ENCODE measurements around the gene CIDEB. TPM values are rescaled to one million over a fixed set of nuclear protein-coding genes. Genes with fewer than 3 reads are reported as not detected.

The CIDEB gene
- total RNA-seq, 4 donors from 2014 or later: 6.7 to 168 (median 23.6) TPM

DNA sequence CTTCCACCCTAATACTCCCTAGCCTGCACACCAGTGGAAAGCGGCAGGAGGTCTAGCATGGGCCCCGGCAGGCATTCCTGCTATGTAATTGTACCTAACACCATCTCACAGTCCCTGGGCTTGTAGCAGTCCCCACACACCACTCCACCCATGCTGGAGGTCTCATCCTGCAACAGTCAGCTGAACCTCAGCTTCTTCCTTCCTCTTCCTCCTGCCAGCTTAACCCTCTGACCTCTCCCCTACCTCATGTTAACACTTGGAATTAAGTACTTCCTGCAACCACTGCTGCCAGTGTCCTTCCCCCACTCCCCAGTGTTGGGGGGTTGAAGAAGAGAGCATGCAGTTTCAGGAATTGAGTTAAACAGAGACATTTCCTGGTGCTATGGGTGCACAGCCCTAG is 19.5 kb upstream of the CIDEB start:
- Histone ChIP-seq H3K36me3 (no peaks in the 10 kb centered on the region), H3K27ac (no peak overlapping the region), H3K4me3 (no peak overlapping the region), H3K4me1 (peaks cover under 1 to 18% (median 4%) of the 10 kb centered on the region in 4 donors), H3K9me3 (no peaks in the 10 kb centered on the region), H3K27me3 (no peaks in the 10 kb centered on the region)
- DNase-seq: no peak
- in situ Hi-C loops (cut with MboI; ENCODE audit: low pct_ligation_motif_present in 1 of 4, low pct_unique_long_range_greater_than_20kb in 1 of 4, low sequenced_read_pairs in 3 of 4) (loop anchor here in 1 of 4 donors (25.0 kb wide), 1 partner anchor 110 kb away; the partner anchor contains the start of genes CBLN3, KHNYN and SDR39U1), intact Hi-C loops (cut with DNase I; ENCODE audit: low total_unique reads) (no loop called here)
- 40 to 88% methylated on average over 1 to 2 of the region's 2 CpGs for WGBS, 2 donors (ENCODE audit: low coverage in 1 of 2)
- no peak for TF ChIP-seq EP300 (IDR thresholded peaks at IDR 0.05; ENCODE audit: low read depth)
- TF ChIP-seq POLR2AphosphoS5 (IDR thresholded peaks at IDR 0.05): no peak
- TF ChIP-seq, protein P1, sequence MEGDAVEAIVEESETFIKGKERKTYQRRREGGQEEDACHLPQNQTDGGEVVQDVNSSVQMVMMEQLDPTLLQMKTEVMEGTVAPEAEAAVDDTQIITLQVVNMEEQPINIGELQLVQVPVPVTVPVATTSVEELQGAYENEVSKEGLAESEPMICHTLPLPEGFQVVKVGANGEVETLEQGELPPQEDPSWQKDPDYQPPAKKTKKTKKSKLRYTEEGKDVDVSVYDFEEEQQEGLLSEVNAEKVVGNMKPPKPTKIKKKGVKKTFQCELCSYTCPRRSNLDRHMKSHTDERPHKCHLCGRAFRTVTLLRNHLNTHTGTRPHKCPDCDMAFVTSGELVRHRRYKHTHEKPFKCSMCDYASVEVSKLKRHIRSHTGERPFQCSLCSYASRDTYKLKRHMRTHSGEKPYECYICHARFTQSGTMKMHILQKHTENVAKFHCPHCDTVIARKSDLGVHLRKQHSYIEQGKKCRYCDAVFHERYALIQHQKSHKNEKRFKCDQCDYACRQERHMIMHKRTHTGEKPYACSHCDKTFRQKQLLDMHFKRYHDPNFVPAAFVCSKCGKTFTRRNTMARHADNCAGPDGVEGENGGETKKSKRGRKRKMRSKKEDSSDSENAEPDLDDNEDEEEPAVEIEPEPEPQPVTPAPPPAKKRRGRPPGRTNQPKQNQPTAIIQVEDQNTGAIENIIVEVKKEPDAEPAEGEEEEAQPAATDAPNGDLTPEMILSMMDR (IDR thresholded peaks at IDR 0.05): no peak
- TF ChIP-seq POLR2A (IDR thresholded peaks at IDR 0.05): no peak

DNA sequence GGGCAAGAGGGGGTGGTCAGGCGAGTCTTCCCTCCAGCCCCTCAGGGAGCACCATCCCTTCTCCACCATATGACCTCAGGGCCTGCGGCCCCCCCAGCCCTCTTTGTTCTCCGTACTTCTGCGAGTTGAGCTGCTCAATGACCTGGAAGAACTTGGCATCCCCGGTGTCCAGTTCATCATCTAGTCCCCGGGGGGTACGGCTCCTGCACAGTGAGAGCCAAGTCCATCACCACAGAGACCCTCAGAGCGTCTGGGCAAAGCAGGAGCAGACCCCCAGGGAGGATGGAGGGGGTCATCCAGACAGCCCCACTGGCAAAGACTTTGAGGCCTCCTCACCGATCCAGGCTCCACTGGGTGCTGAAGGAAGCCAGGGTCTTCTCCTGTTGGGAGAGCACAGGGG is 18.2 kb upstream of the CIDEB start:
- 83% methylated on average over 9 of the region's 9 CpGs; no CpG with 5 or more reads in 1 of the 2 donors for WGBS, 2 donors (ENCODE audit: low coverage in 1 of 2)
- H3K4me3 ChIP-seq: no peak overlapping the region
- in situ Hi-C loops (cut with MboI; ENCODE audit: low pct_ligation_motif_present in 1 of 4, low pct_unique_long_range_greater_than_20kb in 1 of 4, low sequenced_read_pairs in 3 of 4): loop anchor here in 1 of 4 donors (25.0 kb wide), 1 partner anchor 111 kb away; the partner anchor contains the start of genes CBLN3, KHNYN and SDR39U1
- intact Hi-C loops (cut with DNase I; ENCODE audit: low total_unique reads): no loop called here
- H3K9me3 ChIP-seq: no peaks in the 10 kb centered on the region
- TF ChIP-seq POLR2AphosphoS5 (IDR thresholded peaks at IDR 0.05) (no peak), EP300 (IDR thresholded peaks at IDR 0.05; ENCODE audit: low read depth) (no peak), POLR2A (IDR thresholded peaks at IDR 0.05) (no peak)
- TF ChIP-seq, protein P1 (IDR thresholded peaks at IDR 0.05): no peak
- DNase-seq: no peak
- H3K4me1 ChIP-seq: peaks cover 0 to 13% (median 0%) of the 10 kb centered on the region in 4 donors
- H3K27ac ChIP-seq: no peak overlapping the region
- H3K27me3 ChIP-seq: no peaks in the 10 kb centered on the region
- H3K36me3 ChIP-seq: no peaks in the 10 kb centered on the region

DNA sequence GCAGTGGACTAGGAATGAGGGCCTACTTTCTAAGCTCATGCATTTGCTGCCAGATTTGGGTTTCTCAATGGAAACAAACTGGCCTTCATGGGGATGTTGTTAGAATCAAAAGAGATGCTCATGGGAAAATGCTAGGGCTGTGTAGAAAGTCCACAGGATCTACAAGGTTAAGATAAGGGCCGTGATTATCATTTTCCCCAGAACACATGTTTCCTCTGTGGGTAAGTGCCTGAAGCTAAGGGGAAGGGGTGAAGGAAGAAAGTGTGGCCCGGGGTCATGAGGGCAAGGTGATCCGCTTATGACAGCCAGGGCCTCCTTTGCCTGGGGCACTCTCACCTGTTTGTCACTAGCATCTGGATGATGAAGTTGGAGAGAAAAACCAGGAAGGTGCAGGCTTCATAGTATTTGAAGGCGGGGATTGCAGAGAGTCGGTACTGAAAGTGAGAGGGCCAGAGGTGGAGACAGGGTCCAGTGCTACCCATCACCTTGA is 17.3 kb upstream of the CIDEB start:
- intact Hi-C loops (cut with DNase I; ENCODE audit: low total_unique reads) (no loop called here), in situ Hi-C loops (cut with MboI; ENCODE audit: low pct_ligation_motif_present in 1 of 4, low pct_unique_long_range_greater_than_20kb in 1 of 4, low sequenced_read_pairs in 3 of 4) (loop anchor here in 1 of 4 donors (25.0 kb wide), 1 partner anchor 112 kb away; the partner anchor contains the start of genes CBLN3, KHNYN and SDR39U1)
- Histone ChIP-seq H3K36me3 (no peaks in the 10 kb centered on the region), H3K27ac (no peak overlapping the region), H3K4me3 (no peak overlapping the region), H3K4me1 (peaks cover 0 to 13% (median 0%) of the 10 kb centered on the region in 4 donors), H3K9me3 (no peaks in the 10 kb centered on the region), H3K27me3 (no peaks in the 10 kb centered on the region)
- 60 to 81% methylated on average over 1 to 5 of the region's 5 CpGs for WGBS, 2 donors (ENCODE audit: low coverage in 1 of 2)
- no peak for DNase-seq
- TF ChIP-seq POLR2AphosphoS5 (IDR thresholded peaks at IDR 0.05) (no peak), POLR2A (IDR thresholded peaks at IDR 0.05) (no peak), EP300 (IDR thresholded peaks at IDR 0.05; ENCODE audit: low read depth) (no peak)
- TF ChIP-seq, protein P1 (IDR thresholded peaks at IDR 0.05): no peak

DNA sequence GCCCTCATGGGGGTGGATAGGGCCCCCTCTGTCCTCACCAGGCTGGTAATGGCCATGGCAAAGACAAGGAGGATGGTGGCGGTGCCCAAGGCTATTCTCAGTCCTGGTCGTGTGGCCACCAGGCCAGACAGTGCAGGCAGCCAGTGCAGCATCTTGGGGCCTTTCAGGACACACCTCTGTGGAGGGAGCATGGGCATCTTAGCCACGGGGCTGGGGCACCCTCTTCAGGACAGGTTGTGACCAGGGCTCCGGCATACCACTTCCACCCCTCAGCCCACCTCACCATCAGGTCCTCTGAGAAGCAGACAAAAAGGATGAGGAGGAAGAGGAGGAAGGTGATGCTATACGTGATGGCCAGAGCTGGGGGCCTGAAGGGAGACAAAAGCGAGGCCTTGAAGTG is 16.2 kb upstream of the CIDEB start:
- Histone ChIP-seq H3K27me3 (peaks cover under 1% of the 10 kb centered on the region), H3K4me1 (peaks cover 0 to 7% (median 0%) of the 10 kb centered on the region in 4 donors), H3K36me3 (no peaks in the 10 kb centered on the region), H3K9me3 (no peaks in the 10 kb centered on the region), H3K4me3 (no peak overlapping the region), H3K27ac (no peak overlapping the region)
- 68 to 83% methylated on average over 1 to 6 of the region's 6 CpGs for WGBS, 2 donors (ENCODE audit: low coverage in 1 of 2)
- in situ Hi-C loops (cut with MboI; ENCODE audit: low pct_ligation_motif_present in 1 of 4, low pct_unique_long_range_greater_than_20kb in 1 of 4, low sequenced_read_pairs in 3 of 4) (no loop called here), intact Hi-C loops (cut with DNase I; ENCODE audit: low total_unique reads) (no loop called here)
- TF ChIP-seq, protein P1 (IDR thresholded peaks at IDR 0.05): no peak
- TF ChIP-seq EP300 (IDR thresholded peaks at IDR 0.05; ENCODE audit: low read depth) (no peak), POLR2A (IDR thresholded peaks at IDR 0.05) (no peak), POLR2AphosphoS5 (IDR thresholded peaks at IDR 0.05) (no peak)
- no peak for DNase-seq
